GM12873 (cell line): Measurements from ENCODE around the gene TLX1.

Experiments used
- TF ChIP-seq, protein P1 (sequence below): IDR thresholded peaks from 2 replicates; pipeline ENCODE4 v1.5.1; 2012; ENCODE audit warnings: low read depth, mild to moderate bottlenecking, moderate library complexity, low read length, control low read depth; ENCODE audit not compliant: insufficient read depth; ENCODE audit errors: missing control alignments

Gene TLX1

DNA sequence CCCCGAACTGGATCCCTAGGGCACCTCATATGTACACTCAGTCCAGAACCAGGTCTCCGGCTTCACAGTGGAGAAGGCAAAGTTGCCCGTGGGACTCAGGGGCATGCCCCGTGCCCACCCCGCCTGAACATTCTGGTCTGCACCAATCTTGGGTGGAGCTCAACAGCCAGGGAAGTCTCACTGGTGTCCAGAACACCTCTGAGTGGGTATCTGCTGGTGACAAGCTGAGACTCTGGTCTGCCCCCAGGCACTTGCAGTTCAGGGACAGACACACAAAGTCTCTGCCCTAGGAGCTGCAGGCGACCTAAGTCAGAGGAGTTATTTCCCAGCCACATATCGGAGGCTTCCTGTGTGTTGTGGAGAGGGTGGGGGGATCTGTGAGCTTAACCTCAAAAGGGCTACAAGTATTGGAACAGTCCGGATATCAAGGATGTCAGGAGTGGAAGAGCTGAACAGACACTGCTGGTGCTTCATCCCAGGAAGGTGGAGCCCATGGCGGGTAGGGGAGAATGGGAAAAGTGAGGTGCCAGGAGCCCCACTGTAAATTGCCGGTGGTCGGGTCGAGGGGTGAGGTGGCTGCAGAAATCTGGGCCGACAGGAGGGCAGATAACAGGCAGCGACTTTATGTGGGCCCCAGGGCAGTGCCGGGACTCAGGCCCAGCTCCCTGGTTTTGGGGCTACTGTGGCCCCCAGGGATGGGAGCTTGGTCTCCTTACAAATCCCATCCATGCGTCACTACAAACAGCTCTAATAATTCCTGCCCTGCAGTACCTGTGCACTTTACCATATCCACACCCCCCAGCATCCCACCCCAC lies 8.6 kb upstream of the TLX1 start:
- TF ChIP-seq, protein P1, sequence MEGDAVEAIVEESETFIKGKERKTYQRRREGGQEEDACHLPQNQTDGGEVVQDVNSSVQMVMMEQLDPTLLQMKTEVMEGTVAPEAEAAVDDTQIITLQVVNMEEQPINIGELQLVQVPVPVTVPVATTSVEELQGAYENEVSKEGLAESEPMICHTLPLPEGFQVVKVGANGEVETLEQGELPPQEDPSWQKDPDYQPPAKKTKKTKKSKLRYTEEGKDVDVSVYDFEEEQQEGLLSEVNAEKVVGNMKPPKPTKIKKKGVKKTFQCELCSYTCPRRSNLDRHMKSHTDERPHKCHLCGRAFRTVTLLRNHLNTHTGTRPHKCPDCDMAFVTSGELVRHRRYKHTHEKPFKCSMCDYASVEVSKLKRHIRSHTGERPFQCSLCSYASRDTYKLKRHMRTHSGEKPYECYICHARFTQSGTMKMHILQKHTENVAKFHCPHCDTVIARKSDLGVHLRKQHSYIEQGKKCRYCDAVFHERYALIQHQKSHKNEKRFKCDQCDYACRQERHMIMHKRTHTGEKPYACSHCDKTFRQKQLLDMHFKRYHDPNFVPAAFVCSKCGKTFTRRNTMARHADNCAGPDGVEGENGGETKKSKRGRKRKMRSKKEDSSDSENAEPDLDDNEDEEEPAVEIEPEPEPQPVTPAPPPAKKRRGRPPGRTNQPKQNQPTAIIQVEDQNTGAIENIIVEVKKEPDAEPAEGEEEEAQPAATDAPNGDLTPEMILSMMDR: no peak

DNA sequence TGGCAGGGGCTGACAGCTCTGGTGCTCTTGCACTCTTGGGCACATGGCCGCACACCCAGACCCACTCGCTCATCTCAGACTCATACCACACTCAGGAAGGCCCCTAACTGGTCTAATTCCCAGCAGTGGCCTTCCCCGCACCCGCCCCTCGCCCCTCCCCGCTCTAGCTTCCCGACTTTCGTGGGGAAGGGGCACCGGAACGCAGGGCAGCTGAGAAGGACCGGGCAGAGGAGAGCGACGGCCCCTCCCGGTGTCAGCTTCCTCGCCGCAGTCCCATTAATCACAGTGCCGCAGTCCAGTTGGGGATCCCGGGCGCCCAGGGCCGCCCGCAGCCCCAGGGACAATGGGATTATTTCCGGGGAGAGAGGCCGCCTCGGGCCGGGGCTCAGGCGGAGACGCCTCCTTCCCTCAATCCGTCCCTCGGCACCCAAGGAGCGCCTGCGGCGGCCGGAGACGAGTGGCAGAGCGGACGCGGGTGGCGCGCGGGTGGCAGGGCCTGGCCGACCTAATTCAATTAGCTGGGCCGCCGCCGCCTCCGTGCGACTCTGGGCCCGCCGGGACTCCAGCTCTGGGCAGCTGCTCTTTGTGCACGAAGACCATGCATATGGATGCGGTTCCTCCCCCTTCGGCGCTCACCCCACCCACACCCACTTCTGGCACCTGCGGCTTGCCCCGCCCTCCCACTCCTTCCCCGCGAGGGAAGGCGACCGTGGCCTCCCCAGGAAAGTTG lies 7.8 kb upstream of the TLX1 start:
- TF ChIP-seq, protein P1: no peak

DNA sequence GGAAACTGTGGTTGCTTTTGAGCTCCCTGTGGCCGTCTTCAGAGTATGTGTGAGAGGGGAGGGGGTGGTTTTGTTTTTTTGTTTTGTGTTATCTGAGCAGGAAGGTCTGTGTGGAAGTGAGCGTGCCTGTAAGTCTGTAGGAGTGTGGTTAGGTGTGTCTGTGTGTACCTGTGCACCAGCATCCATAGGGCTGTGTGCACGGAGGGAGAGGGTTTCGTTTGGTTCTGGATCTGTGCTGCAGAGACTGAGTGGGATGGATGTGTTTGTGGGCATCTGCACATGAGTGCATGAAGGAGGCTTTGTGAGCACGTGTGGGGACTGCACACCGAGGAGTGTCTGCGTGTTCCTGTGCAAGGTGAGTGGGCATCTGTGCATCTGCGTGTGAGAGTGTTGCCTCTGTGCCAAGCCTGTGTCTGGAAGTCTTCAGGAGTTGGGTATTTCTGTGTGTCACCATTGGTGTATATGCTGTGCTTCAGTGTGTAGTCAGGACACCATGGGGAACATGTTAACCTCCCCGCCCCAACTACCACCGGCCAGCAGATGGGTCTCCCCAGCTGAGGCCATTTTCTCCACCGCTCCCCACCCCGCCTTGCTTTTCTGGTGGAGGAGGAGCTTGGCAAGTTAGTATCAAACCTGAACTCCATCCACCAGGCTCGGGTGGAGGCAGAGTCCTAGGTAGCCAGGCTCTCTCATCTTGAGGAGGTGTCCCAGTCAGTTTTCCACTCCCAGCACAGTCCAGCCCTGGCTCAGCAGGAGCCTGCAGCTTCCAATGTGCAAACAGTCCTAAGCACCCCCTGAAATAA lies 7.1 kb upstream of the TLX1 start:
- TF ChIP-seq, protein P1: no peak

DNA sequence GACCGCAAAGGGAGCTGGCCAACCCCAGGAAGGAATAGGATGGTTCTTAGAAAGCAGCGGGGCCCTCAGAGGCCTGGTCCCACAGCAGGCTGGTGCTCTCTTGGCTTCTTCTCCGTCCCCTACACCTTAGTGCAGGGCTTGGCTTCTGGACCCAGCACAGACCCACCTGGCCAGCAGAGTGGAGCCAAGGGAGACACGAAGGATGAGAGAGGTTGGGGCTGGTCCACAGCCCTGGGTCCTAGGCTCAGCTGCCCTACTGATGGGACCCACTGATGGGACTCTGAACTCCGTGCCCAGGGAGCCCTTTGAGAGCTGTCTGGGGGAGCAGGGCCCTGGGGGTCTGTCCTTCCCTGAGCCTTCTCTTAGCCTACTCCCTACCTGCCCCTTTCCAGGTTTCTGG lies 6.2 kb upstream of the TLX1 start:
- TF ChIP-seq, protein P1: no peak

DNA sequence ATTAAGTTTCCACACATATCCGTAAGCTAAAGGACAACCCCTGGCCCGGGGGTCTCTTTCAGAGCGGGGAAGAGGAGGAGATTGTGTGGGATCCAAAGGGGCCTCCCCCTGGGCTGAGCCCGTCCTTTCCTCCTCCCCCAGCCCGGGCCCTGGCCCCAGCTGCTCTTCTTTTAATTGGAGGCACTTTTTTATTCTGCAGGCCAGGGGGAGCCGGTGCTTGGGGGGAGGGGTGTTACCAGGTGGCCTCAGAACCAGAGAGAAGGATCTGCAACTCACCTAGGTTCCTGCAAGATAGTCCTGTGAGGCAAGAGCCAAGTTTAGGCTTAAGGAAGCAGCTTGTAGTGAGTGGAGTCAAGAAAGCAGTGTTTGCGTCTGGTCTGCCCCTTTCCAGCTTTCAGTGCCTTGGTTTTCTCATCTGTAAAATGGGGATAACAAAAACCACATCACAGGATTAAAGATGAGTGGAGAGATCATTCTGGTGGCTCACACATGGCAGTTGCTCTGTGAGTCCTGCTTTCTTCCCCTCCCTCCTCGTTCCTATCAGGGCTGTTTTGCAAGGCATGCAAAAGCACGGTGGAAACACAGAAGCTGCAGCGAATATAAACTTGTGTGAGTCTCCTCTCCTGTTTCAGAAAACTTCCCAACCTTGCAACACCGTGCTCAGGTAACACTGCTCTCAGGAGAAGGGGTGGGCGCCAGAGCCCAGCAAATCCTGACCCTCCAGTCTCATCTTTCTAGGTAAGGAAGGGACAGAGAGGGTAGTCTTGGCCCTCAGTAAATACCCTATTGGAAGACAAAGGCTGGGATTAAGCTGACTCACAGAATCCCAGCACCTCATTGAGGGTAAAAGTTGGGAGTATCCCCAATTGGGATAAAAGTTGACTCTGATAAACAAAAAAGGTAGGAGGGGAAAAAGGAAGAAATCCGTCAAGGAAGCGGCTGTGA lies 4.1 kb upstream of the TLX1 start:
- TF ChIP-seq, protein P1: no peak

DNA sequence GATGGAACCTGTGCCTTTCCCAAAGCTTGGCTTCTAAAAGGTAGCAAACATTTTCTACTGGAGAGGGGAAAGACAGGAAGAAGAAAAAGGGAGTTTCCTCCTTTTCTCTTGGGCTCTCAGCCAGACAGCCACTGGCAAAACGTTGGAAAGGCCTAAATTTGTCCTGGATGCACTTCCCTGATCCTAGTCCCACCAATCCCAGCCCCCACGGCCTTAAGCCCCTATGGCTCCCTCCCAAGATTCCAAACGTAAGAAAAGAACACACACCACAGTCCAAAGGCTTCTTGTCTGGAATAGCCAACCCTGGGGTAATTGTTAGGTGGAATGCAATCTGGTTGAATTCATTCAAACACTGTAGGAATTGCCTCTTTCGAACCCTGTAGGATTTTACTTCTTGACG lies 959 bp upstream of the TLX1 start:
- TF ChIP-seq, protein P1: no peak
